ENCODE results near the gene CXCR5.

The CXCR5 gene, protein sequence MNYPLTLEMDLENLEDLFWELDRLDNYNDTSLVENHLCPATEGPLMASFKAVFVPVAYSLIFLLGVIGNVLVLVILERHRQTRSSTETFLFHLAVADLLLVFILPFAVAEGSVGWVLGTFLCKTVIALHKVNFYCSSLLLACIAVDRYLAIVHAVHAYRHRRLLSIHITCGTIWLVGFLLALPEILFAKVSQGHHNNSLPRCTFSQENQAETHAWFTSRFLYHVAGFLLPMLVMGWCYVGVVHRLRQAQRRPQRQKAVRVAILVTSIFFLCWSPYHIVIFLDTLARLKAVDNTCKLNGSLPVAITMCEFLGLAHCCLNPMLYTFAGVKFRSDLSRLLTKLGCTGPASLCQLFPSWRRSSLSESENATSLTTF

DNA sequence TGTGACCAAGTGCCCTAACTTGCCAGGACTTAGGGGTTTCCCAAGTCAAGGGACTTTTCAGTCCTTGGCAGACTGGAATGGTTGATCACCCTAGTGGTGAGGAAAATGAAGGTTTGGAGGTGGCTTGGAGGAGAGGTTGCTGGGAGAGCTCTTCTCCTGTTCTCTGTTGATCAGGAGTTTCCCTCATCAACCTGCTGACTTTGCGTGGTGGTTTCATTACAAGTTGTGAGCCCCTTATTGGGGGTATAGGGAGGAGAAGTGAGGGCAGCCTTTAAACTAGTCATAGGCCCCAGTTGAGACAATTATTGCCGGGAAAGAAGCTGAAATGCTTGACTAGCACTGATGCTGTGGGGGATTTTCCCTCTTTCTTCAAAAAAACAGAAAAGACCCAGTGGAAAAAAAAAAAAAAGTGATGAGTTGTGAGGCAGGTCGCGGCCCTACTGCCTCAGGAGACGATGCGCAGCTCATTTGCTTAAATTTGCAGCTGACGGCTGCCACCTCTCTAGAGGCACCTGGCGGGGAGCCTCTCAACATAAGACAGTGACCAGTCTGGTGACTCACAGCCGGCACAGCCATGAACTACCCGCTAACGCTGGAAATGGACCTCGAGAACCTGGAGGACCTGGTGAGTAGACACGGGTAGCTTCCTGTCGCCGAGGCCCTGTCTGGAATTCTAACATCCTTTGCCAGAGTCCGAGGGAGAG is at the start of gene CXCR5:
CXCR5 (plus strand) TSS at position 525 of the 704 bp plus-strand sequence; CDS start at position 575, 50 bp downstream.
- DNase-seq: no peak

DNA sequence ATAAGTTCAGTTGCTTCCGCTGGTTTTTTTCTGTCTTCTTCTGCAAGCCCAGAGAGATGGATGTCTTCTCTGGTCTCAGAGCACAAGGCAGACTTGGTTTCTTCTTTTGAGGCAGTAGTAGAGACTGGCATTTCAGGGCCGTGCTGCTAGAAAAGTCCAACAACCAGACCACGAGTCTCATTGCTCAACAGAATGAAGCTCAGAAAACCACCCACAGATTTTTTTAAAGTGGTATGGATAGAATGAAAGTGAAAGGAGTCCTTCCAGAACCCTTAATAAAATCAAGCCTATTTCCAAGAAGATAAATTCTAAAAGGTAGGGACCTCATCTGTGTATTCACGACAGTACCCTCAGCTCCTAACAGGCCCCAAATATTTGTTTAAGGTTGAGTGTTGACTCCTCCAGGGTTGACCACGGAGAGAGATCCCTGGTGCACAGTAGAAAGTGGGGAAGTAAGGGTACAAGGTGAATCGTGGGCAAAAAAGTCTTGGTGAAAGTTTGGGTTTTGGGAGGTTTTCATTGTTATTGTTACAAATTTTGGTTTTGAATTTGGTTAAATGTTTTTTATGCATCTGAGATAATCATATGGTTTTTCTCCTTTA is 49.2 kb upstream of the CXCR5 start:
- no peak for DNase-seq

DNA sequence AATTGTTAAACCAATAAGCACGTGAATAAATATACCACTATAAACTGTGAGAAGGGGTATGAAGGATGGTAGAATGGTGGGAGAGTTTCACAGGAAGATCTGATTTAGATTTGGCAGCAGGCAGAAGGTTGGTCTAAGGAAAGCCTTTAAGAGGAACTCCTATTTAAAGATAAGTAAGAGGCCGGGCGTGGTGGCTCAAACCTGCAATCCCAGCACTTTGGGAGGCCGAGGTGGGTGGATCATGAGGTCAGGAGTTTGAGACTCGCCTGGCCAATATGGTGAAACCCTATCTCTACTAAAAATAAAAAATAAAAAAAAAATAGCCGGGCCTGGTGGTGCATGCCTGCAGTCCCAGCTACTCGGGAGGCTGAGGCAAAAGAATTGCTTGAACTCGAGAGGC is 45.8 kb upstream of the CXCR5 start:
- no peak for DNase-seq

DNA sequence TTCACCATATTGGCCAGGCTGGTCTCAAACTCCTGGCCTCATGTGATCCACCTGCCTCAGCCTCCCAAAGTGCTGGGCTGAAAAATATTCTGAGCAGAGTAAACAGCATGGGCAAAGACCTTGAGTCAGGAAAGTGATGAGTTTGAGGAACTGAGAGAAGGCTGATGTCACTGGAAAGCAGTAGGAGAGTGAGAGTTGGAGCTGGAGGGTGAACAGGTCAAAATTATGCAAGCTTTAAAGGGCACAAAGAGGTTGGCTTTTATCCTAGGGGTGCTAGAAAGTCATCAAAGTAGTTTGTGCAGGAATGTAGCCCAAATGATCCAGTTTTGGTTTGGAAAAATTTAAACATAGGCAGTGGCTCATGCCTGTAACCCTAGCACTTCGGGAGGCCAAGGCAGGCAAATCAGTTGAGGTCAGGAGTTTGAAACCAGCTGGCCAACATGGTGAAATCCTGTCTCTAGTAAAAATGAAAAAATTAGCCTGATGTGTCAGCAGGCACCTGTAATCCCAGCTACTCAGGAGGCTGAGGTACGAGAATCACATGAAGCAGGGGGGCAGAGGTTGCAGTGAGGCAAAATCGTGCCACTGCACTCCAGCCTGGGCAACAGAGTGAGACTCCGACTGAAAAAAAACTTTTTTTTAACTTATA is 44.7 kb upstream of the CXCR5 start:
- no peak for DNase-seq

DNA sequence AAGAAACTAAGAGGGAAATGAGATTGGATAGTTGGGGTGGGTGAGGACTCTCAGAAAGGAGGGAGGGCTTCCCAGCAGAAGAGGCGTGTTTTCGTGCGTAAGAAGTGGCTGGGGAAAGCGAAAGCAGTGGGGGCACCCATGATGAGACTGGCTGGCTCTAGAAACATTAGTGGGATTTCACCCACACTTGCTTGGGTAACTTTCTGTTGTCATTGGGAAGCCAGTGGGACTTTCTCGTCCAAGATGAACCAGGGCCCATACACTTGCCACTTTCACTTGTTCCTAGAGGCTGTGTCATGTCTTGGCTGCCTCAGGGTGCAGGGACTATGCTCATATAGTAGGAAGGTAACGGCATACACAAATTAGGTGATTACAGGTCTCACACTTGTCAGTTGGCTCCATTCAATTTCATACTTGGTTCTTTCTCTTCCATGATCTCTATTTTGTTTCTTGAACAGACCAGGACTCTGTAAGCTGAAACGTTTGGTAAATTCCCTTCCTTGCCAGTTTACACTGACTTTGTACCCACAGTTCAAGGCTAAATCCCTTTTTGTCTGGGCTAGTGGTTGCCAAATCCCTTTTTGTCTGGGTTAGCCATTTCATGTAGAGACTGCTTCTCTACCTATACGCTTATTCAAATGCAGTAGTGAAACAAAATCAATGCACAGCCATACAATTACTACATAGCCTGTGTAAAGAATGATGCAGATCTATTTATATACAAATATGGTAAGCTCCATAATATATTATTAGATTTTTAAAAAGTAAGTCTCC is 42.0 kb upstream of the CXCR5 start:
- DNase-seq: no peak

DNA sequence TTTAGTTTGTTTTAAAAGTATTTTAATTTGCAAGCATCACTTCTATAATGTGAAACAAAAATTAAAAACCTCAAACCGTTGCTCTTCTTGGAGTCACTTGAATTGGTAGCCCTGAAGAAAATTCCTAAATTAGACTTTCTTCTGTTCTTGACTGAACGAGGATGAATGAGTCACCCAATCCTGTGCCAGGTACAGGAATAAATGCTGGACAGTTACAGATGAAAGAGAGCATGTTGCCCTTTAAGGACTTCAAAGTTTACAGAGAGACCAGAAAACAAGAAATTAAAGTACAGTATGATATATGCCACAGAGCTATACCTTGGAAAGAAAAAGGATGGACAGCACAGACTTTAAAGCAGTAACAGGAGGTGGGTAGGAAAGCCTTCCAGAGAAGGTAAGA is 41.3 kb upstream of the CXCR5 start:
- DNase-seq: no peak

DNA sequence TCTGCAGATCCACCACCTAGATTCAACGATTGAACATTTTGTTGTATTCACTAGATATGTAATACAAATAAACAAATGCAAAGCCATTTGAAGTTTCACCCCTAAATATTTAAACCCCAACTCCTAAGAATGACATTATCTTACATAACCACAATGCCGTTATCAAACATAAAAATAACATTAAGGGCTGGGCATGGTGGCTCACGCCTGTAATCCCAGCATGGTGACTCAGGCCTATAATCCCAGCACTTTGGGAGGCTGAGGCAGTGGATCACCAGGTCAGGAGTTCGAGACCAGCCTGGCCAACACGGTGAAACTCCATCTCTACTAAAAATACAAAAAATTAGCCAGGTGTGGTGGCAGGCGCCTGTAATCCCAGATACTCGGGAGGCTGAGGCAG is 40.8 kb upstream of the CXCR5 start:
- peak; percentile 80 for DNase-seq

DNA sequence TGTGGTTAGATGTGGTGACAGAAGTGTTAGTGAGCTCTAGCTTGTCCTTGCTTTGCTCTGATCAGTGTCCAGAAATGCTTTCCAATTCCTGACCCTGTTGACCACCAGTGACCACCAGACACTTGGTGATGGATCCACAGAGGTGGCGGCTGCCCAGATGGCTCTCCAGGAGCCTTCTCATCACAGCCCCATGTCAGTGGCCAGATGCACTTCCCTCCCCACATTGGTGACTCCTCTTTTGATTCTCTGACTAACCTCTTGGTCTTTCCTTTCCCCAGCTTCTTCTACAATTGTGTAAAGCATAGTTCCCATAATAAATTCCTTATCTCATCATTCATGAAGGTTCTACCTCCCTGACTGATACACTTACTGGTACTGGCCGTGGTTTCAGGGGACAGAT is 40.1 kb upstream of the CXCR5 start:
- peak; percentile 12 for DNase-seq

DNA sequence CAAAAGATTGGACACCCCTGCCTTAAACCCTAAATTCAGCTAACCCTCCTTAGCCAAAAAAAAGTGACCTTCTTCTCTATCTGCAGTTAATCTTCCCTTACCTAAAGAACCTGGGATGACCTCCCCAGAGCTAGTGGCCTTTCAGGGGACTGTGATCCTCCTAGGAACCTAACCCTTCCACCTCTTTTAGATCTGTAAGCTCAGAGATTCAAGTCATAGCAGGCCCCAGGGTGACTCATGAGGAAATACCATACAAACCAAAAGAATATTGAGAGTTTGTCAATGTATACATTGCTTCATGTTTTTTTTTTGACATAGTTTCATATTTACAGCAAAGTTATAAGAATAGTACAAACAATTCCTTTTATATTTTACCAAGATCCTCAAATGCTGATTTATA is 38.3 kb upstream of the CXCR5 start:
- peak; percentile 34 for DNase-seq

DNA sequence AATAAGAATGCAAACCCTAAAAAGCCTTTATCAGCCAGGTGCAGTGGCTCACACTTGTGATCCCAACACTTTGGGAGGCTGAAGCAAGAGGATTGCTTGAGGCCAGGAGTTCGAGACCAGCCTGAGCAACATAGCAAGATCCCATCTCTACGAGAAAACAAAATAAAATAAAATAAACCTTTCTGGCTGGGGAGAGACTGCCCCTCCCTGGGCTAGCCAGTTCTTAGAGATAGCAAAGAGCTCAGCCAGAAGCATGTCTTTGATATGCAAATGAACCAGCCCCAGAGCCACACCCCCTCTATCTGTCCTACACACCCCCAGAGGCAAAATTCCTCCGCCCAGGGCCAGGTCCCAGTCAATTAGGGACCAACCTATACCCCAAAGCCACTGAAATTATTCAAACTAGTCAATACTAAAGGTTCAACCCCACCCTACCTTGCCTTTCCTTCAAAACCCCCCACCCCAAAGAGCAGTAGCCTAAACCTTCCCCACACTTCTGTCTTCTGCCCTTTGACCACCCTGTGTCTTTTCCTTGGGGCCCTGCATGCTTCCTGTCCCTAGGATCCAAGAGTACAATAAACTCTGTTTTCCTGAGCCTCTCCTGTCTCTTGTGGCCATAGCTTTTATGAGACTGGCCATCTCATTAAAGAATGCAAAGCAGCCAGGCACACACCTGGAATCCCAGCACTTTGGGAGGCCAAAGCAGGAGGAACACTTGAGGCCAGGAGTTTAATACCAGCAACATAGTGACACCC is 37.3 kb upstream of the CXCR5 start:
- peak; percentile 92 for DNase-seq

DNA sequence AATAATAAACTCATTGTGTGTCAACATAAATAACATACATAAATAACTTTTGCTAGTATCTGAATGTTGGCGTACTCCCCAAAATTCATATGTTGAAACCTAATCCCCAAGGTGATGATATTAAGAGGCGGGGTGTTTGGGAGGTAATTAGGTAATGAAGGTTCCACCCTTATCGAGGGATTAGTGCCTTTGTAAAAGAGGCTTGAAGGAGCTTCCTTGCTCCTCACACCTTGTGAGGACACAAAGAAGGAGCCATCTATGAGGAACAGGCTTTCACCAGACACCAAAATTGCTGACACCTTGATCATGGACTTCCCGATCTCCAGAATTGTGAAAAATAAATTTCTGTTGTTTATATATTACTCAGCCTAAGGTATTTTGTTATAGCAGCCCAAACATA is 33.9 kb upstream of the CXCR5 start:
- no peak for DNase-seq

DNA sequence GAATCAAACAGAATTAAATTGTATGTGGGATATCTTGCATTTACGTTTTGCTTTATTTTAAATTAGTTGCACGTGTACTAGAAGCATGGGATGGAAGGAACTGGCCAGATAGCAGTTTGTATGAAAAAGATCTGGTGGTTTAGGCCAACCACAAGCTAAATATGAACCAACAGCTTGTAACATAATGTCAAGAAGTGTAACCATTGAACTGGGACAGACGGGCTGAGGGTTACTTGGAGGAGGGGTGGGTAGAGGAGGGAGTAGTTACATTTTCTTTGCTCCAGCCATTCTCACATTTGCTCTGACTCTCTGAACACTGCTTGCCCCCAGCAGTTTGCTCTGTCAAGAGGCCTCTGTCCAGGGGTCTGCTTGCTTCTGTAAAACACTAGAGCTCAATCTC is 31.7 kb upstream of the CXCR5 start:
- DNase-seq: no peak

DNA sequence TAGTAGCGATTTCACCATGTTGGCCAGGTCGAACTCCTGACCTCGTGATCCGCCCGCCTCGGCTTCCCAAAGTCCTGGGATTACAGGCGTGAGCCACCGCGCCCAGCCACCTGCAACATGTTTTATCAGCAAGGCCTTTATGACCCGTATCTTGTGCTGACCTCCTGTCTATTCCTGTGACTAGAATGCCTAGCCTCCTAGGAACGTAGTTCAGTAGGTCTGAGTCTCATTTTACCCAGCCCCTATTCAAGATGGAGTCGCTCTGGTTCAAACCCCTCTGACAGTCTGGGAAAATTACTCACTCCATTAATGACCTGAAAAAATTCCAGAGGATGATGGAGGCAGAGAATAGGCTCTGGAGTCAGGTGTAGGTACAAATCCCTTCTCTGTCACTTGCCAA is 30.0 kb upstream of the CXCR5 start:
- DNase-seq: no peak

DNA sequence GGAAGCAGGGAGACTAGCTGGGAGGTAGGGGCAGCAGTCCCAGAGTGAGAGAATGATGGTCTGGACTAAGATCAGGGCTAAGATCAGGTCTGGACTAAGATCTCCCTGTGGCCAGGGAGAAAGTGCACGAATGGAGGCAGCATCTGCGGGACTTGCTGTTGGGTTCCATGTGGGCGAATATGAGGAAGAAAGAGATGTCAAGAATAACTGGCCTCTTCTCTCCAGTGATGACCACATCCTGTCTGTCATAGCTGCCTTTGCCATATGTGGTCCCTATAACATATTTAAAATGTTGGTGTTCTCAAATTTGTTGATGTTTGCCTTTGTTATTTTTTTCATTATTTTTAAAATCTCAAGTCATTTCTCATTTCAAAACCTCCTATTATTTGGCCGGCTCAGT is 27.4 kb upstream of the CXCR5 start:
- DNase-seq: no peak

DNA sequence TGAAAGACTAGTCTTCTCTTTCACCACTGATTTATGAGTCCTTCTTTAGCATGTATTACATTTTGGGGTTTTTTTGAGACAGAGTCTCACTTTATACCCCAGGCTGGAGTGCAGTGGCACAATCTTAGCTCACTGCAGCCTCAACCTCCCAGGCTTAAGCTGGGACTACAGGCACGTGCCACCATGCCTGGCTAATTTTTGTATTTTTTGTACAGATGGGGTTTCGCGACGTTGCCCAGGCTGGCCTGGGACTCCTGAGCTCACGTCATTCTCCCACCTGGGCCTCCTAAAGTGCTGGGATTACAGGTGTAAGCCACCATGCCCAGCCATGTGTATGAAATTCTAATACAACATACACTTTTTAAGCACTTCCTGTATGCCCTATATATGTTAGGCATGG is 26.3 kb upstream of the CXCR5 start:
- no peak for DNase-seq

DNA sequence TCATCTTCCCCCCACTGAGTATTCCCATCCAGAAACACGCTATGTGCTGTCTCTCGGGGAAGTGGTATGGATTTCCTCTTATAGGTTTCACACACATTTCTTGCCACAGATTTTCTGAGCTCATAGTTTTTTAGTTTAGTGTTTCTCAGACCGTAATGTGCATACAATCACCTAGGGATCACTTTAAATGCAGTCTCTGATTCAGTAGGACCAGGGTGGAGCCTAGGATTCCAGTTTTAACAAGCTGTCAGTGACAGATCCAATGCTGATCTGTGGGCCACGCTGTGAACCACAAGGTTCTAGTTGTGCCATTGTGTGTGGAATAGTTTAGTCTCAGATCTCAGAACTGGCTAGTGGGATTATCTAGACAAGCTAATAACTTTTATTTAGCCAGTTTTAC is 23.7 kb upstream of the CXCR5 start:
- no peak for DNase-seq

DNA sequence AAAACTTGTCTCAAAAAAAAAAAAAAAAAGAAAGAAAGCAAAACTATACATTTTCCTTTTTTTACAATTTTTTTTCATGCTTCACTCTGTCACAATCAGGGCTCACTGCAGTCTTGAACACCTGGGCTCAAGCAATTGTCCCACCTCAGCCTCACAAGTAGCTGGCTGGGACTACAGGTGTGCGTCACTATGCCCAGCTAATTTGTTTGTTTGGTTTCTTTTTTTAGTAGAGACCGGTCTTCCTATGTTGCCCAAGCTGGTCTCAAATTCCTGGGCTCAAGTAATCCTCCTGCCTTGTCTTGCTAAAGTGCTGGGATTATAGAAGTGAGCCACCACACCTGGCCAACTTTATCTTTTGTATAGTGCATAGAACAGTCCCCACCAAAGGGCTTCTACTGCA is 15.0 kb upstream of the CXCR5 start:
- DNase-seq: no peak

DNA sequence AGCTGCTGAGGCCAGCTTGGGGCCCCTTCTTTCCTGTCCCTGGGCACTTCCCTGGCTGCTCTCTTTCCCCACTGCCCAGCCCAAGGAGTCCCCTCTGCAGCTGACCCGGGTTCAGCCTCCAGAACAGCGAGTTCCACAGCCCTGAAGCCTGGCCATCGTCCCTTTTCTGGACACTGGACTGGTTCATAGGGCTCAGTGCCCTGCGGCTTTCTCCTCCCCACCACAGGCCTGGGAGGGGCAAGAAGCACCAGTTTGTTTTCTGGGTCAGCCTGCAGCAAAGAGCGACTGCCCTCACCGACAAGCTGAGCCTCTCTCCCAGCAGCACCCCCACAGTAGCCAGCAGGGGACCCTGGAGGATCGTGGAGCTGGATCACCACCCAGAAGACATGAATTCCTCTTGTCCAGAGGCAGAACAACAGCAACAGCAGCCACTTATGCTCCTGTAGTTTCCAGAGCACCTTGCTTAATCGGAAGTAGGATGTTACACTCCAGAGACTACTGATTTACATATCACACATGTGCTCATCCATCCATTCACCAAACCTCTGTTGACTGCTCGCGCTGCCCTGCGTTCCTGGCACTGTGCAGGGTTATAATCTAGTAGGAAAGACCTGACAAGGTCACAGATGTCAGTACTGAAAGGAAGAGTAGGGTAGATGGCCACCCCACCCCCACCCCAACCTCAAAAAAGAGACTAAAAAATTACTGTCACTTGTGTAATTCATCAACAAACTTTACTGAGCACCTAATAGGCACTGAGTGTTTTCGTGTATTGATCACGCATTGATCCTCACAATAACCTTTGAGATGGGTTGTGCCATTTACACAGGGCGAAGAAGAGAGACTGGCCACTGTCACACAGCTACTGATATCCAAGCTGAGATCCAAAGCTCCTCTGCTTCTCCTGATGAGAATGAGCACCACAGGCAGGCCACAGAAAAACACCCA is 13.0 kb upstream of the CXCR5 start:
- no peak for DNase-seq

DNA sequence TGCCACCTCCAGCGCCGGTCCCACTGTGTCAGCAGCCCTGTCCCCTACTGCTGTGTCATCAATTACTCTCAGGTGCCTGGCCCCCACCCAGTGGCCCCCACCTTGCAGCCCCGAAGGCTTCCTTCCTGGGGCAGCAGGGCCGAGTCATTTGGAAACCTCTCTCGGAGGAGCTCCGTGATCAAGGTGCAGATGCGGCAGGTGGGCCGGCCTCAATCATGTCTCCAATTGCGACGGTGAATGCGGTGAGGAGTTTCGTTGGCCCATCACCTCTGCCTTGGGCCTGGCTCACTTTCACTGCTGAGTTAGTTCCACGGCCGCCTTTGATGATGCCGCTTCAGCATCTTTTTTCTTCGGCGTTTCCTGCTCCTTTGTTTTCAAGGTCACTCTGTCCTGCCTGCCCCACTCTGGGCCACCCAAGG is 11.3 kb upstream of the CXCR5 start:
- DNase-seq: no peak

DNA sequence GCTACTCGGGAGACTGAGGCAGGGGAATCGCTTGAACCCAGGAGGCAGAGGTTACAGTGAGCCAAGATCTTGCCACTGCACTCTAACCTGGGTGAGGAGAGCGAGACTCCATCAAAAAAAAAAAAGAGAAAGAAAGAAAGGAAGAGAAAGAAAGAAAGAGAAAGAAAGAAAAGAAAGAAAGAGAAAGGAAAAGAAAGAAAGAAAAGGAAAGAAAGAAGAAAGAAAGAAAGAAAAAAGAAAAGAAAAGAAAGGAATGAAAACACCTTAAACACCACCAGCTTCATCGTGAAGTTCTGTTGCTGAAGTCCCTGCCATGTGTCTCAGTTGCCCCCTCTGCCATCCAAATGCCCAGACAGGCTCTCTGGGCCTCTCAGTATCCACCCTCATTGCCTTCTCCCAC is 9.9 kb upstream of the CXCR5 start:
- DNase-seq: no peak

DNA sequence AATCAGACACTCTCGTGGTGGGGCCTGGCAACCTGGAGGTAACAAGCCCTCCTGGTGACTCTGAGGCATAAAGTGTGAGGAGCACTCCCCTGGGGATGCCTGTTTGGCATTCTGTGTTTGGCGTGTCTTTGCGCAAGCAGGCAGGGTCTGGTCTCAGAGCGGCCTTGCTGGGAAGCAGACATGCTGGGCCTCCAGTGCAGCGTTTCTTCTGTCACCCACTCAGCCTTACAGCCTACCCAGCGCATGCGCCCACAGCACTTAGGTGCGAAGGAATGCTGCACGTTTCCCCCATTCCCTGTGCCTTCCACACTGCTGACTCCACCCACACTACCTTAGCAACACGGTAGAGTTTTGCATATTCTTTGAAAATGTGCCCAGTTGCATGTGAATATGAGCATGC is 7.4 kb upstream of the CXCR5 start:
- DNase-seq: no peak

Data from hematopoietic multipotent progenitor cell treated with erythropoietin and hydrocortisone succinate and interleukin-3 and kit ligand, for 8 days (in vitro differentiated cells).